H9 (cell line): Measurements from ENCODE around the gene DHRS7B. TPM values are rescaled to one million over a fixed set of nuclear protein-coding genes. Genes with fewer than 3 reads are reported as not detected.

Experiments
- DNase-seq: peaks from one replicate; pipeline ENCODE4 v3.0.0-alpha.2; 2017
- H2AFZ ChIP-seq: one replicate; pipeline ENCODE4 v1.6.1; 2013; ENCODE audit warnings: mild to moderate bottlenecking, low read length, control low read depth, moderate library complexity
- H2AK5ac ChIP-seq: 2 replicates; pipeline ENCODE4 v1.6.1; 2013; ENCODE audit warnings: low read length, control low read depth, mixed read lengths; ENCODE audit not compliant: insufficient read length
- H2BK120ac ChIP-seq: one replicate; pipeline ENCODE4 v1.6.1; 2013; ENCODE audit warnings: low read depth, mild to moderate bottlenecking, low read length, control low read depth, inconsistent platforms; ENCODE audit not compliant: poor library complexity, severe bottlenecking
- H2BK12ac ChIP-seq: 2 replicates; pipeline ENCODE4 v1.6.1; 2013; ENCODE audit warnings: low read length, control low read depth, mixed read lengths, low read depth; ENCODE audit not compliant: insufficient read length
- H2BK15ac ChIP-seq: 2 replicates; pipeline ENCODE4 v1.6.1; 2013; ENCODE audit warnings: low read depth, low read length, control low read depth
- H2BK20ac ChIP-seq: one replicate; pipeline ENCODE4 v1.6.1; 2013; ENCODE audit warnings: low read depth, mild to moderate bottlenecking, low read length, control low read depth, inconsistent platforms; ENCODE audit not compliant: poor library complexity, severe bottlenecking
- H2BK5ac ChIP-seq: 2 replicates; pipeline ENCODE4 v1.6.1; 2013; ENCODE audit warnings: low read length, control low read depth, mixed read lengths; ENCODE audit not compliant: insufficient read length
- H3K14ac ChIP-seq: 2 replicates; pipeline ENCODE4 v1.6.1; 2013; ENCODE audit warnings: low read length, control low read depth; ENCODE audit not compliant: insufficient read depth
- H3K18ac ChIP-seq: 2 replicates; pipeline ENCODE4 v1.6.1; 2013; ENCODE audit warnings: low read depth, mild to moderate bottlenecking, mixed read lengths, low read length, control low read depth; ENCODE audit not compliant: insufficient read length
- H3K23ac ChIP-seq: 2 replicates; pipeline ENCODE4 v1.6.1; 2013; ENCODE audit warnings: low read length, control low read depth, mixed read lengths, low read depth; ENCODE audit not compliant: insufficient read length
- H3K23me2 ChIP-seq: 2 replicates; pipeline ENCODE4 v1.6.1; 2013; ENCODE audit warnings: low read depth, mild to moderate bottlenecking, mixed read lengths, low read length, control low read depth; ENCODE audit not compliant: insufficient read length, poor library complexity, severe bottlenecking
- H3K27ac ChIP-seq: 2 replicates; pipeline ENCODE4 v1.5.1; 2013; ENCODE audit warnings: low read length, control low read depth, mixed read lengths, low read depth; ENCODE audit not compliant: insufficient read length
- H3K27me3 ChIP-seq: 2 replicates; pipeline ENCODE4 v1.6.1; 2013; ENCODE audit warnings: low read length, control low read depth, inconsistent platforms; ENCODE audit not compliant: insufficient read depth
- H3K4ac ChIP-seq: 2 replicates; pipeline ENCODE4 v1.6.1; 2013; ENCODE audit warnings: low read depth, mild to moderate bottlenecking, control low read depth, inconsistent platforms, low read length, moderate library complexity
- H3K4me1 ChIP-seq: 2 replicates; pipeline ENCODE4 v1.6.1; 2013; ENCODE audit warnings: low read length, control low read depth, inconsistent platforms; ENCODE audit not compliant: insufficient read depth
- H3K4me2 ChIP-seq: 2 replicates; pipeline ENCODE4 v1.6.1; 2013; ENCODE audit warnings: low read length, control low read depth, mixed read lengths; ENCODE audit not compliant: insufficient read length, insufficient read depth
- H3K56ac ChIP-seq: 2 replicates; pipeline ENCODE4 v1.6.1; 2013; ENCODE audit warnings: low read depth, mild to moderate bottlenecking, mixed read lengths, low read length, control low read depth; ENCODE audit not compliant: insufficient read length
- H3K79me1 ChIP-seq: 2 replicates; pipeline ENCODE4 v1.6.1; 2013; ENCODE audit warnings: low read depth, mild to moderate bottlenecking, moderate library complexity, low read length, control low read depth, inconsistent platforms; ENCODE audit not compliant: insufficient read depth, poor library complexity, severe bottlenecking
- H3K79me2 ChIP-seq: 2 replicates; pipeline ENCODE4 v1.6.1; 2013; ENCODE audit warnings: low read length, control low read depth, inconsistent platforms; ENCODE audit not compliant: insufficient read depth
- H3K9ac ChIP-seq: 2 replicates; pipeline ENCODE4 v1.6.1; 2013; ENCODE audit warnings: low read length, control low read depth, mixed read lengths; ENCODE audit not compliant: insufficient read length; ENCODE audit errors: extremely low read depth
- H3K9me3 ChIP-seq: one replicate; pipeline ENCODE4 v1.6.1; 2013; ENCODE audit warnings: low read depth, low read length, inconsistent platforms; ENCODE audit not compliant: control insufficient read depth
- H3T11ph ChIP-seq: one replicate; pipeline ENCODE4 v1.6.1; 2013; ENCODE audit warnings: mild to moderate bottlenecking, low read length, control low read depth, inconsistent platforms
- H4K20me1 ChIP-seq: one replicate; pipeline ENCODE4 v1.6.1; 2013; ENCODE audit not compliant: control insufficient read depth, insufficient read length, insufficient read depth
- H4K5ac ChIP-seq: 2 replicates; pipeline ENCODE4 v1.6.1; 2013; ENCODE audit warnings: low read depth, mild to moderate bottlenecking, mixed read lengths, low read length, control low read depth; ENCODE audit not compliant: insufficient read length
- H4K8ac ChIP-seq: replicated peaks from 2 replicates; pipeline ENCODE4 v1.6.1; 2013; ENCODE audit warnings: low read length, control low read depth, mixed read lengths, low read depth; ENCODE audit not compliant: insufficient read length
- H4K91ac ChIP-seq: 2 replicates; pipeline ENCODE4 v1.6.1; 2013; ENCODE audit warnings: low read depth, mild to moderate bottlenecking, moderate library complexity, mixed read lengths, low read length, control low read depth; ENCODE audit not compliant: insufficient read length
- H3K27ac Mint-ChIP-seq, 3 experiments: 2 replicates in 2 of 3; 3 replicates in 1 of 3; pipeline ENCODE4 v1.8.0; 2020 to 2021; ENCODE audit warnings: mixed read lengths in 3 of 3, mild to moderate bottlenecking in 1 of 3, moderate library complexity in 1 of 3
- H3K27me3 Mint-ChIP-seq: 2 replicates; pipeline ENCODE4 v1.8.0; 2021; ENCODE audit warnings: low read depth, mild to moderate bottlenecking, moderate library complexity, mixed read lengths
- H3K36me3 Mint-ChIP-seq, 3 experiments: 2 replicates in 2 of 3; 3 replicates in 1 of 3; pipeline ENCODE4 v1.8.0; 2020 to 2021; ENCODE audit warnings: low read depth in 3 of 3, mixed read lengths in 3 of 3; ENCODE audit not compliant: insufficient read depth in 1 of 3
- H3K4me1 Mint-ChIP-seq, 2 experiments: 2 replicates each; pipeline ENCODE4 v1.8.0; 2020; ENCODE audit warnings: mixed read lengths in 2 of 2
- H3K4me3 Mint-ChIP-seq, 2 experiments: 2 replicates in 1 of 2; 3 replicates in 1 of 2; pipeline ENCODE4 v1.8.0; 2020 to 2021; ENCODE audit warnings: mild to moderate bottlenecking in 2 of 2, mixed read lengths in 2 of 2, moderate library complexity in 1 of 2
- H3K9me3 Mint-ChIP-seq, 2 experiments: 2 replicates in 1 of 2; 3 replicates in 1 of 2; pipeline ENCODE4 v1.8.0; 2020; ENCODE audit warnings: mild to moderate bottlenecking in 2 of 2, mixed read lengths in 2 of 2, moderate library complexity in 1 of 2
- whole genome bisulfite sequencing: extraction: QIAGEN DNeasy Blood & Tissue Kit; methylation state at CpG from one replicate; pipeline ENCODE4 v1.1.7; 2013; ENCODE audit warnings: missing lambda C conversion rate, low lambda C conversion rate, mixed read lengths; ENCODE audit not compliant: insufficient read length; ENCODE audit errors: extremely low coverage; 5-methylcytosine and 5-hydroxymethylcytosine counted together
- total RNA-seq: library from RNA; stranded (reverse); gene quantifications from 2 replicates; pipeline ENCODE4 v1.2.1, GENCODE V29; 2021
- TF ChIP-seq, protein P1 (sequence below): fragments of 200-600 bp; sonication (generic); conservative IDR thresholded peaks from 3 replicates; pipeline ENCODE4 v1.8.0; 2021; ENCODE audit warnings: antibody characterized with exemption, mild to moderate bottlenecking

DHRS7B gene
- total RNA-seq, 1 experiment from 2014 or later, result 20.3 TPM

DNA sequence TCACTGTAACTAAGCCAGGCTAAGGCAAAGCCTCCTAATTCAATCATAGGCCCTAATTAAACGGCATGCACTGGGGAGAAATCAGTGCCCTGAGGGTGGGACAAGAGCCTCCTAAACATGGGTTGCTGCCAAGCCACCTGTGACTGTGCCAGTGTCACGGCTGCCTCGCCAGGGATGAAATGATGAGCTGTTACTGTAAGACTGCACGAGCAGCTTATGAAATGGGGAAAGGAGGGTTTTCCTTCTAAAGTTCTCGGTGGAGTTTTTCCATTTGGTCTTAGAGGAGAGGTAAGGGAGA, 74.5 kb downstream of the DHRS7B start:
- no peaks in the 10 kb centered on the region for H3K9me3 ChIP-seq
- no CpG with 5 or more reads among the region's 5 CpGs for WGBS
- DNase-seq, result no peak
- H4K20me1 ChIP-seq, result no peaks in the 10 kb centered on the region
- peaks cover 47 to 53% of the 10 kb centered on the region in 2 experiments for H3K4me1 Mint-ChIP-seq
- H3K27ac Mint-ChIP-seq, result peak overlapping the region; percentile 25 to 71 (median 40); a peak in 4 of 7 replicates
- H3K27me3 Mint-ChIP-seq, result no peaks in the 10 kb centered on the region
- peaks cover 29% of the 10 kb centered on the region; the same call in 1 of the 2 replicates for H3K79me2 ChIP-seq
- no peaks in the 10 kb centered on the region for H3K23me2 ChIP-seq
- no peak overlapping the region for H3K4me2 ChIP-seq
- no peak overlapping the region for H4K5ac ChIP-seq
- peaks cover 13% of the 10 kb centered on the region; the same call in 1 of the 2 replicates for H3K4me1 ChIP-seq
- H2BK5ac ChIP-seq, result no peak overlapping the region
- H2AK5ac ChIP-seq, result no peak overlapping the region
- no peak overlapping the region for H3K4ac ChIP-seq
- H3K9me3 Mint-ChIP-seq, result no peaks in the 10 kb centered on the region
- no peak overlapping the region; a peak in 1 of 5 replicates for H3K4me3 Mint-ChIP-seq
- H2BK20ac ChIP-seq, result no peak overlapping the region
- H2BK12ac ChIP-seq, result no peak overlapping the region
- no peak overlapping the region for H3K27ac ChIP-seq
- peaks cover 23 to 26% (median 26%) of the 10 kb centered on the region in 3 experiments for H3K36me3 Mint-ChIP-seq
- no peak overlapping the region for H3T11ph ChIP-seq
- no peak overlapping the region for H2AFZ ChIP-seq
- H3K14ac ChIP-seq, result no peak overlapping the region
- H3K23ac ChIP-seq, result no peak overlapping the region
- no peak overlapping the region for H4K8ac ChIP-seq
- no peak overlapping the region for H3K18ac ChIP-seq
- H3K56ac ChIP-seq, result no peak overlapping the region
- H4K91ac ChIP-seq, result no peak overlapping the region
- no peaks in the 10 kb centered on the region for H3K27me3 ChIP-seq
- H2BK120ac ChIP-seq, result no peak overlapping the region
- H2BK15ac ChIP-seq, result no peak overlapping the region
- no peak overlapping the region for H3K9ac ChIP-seq
- H3K79me1 ChIP-seq, result peaks cover 7% of the 10 kb centered on the region
- TF ChIP-seq, protein P1, sequence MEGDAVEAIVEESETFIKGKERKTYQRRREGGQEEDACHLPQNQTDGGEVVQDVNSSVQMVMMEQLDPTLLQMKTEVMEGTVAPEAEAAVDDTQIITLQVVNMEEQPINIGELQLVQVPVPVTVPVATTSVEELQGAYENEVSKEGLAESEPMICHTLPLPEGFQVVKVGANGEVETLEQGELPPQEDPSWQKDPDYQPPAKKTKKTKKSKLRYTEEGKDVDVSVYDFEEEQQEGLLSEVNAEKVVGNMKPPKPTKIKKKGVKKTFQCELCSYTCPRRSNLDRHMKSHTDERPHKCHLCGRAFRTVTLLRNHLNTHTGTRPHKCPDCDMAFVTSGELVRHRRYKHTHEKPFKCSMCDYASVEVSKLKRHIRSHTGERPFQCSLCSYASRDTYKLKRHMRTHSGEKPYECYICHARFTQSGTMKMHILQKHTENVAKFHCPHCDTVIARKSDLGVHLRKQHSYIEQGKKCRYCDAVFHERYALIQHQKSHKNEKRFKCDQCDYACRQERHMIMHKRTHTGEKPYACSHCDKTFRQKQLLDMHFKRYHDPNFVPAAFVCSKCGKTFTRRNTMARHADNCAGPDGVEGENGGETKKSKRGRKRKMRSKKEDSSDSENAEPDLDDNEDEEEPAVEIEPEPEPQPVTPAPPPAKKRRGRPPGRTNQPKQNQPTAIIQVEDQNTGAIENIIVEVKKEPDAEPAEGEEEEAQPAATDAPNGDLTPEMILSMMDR, result no peak
